IPS-18c (cell line): ENCODE measurements around the gene CLDN10.

Experiments used
- H3K4me3 ChIP-seq: 2 replicates; pipeline ENCODE4 v1.7.0; 2013; ENCODE audit warnings: low read depth, mild to moderate bottlenecking, low read length, moderate library complexity; ENCODE audit not compliant: insufficient read depth
- H3K9me3 ChIP-seq: one replicate; pipeline ENCODE4 v1.6.1; 2013; ENCODE audit warnings: mild to moderate bottlenecking, low read length, moderate library complexity; ENCODE audit not compliant: control insufficient read depth, insufficient read depth

The CLDN10 gene

GRCh38 chr13:95568131-95568530 lies 15.6 kb downstream of the CLDN10 start:
- no peak overlapping the region for H3K4me3 ChIP-seq
- no peaks in the 10 kb centered on the region for H3K9me3 ChIP-seq

GRCh38 chr13:95570016-95570415 lies 17.5 kb downstream of the CLDN10 start:
- Histone ChIP-seq H3K4me3 (no peak overlapping the region), H3K9me3 (no peaks in the 10 kb centered on the region)

GRCh38 chr13:95571941-95572340 lies 19.4 kb downstream of the CLDN10 start:
- Histone ChIP-seq H3K4me3 (no peak overlapping the region), H3K9me3 (no peaks in the 10 kb centered on the region)

GRCh38 chr13:95573221-95573620 lies 20.7 kb downstream of the CLDN10 start:
- no peaks in the 10 kb centered on the region for H3K9me3 ChIP-seq
- no peak overlapping the region for H3K4me3 ChIP-seq

- Histone ChIP-seq H3K4me3 (no peak overlapping the region), H3K9me3 (peaks cover 2% of the 10 kb centered on the region)
Measured at GRCh38 chr13:95579303-95579702, 26.8 kb downstream of the CLDN10 start.

GRCh38 chr13:95585867-95586266 lies 33.3 kb downstream of the CLDN10 start:
- H3K9me3 ChIP-seq = no peaks in the 10 kb centered on the region
- H3K4me3 ChIP-seq = no peak overlapping the region

GRCh38 chr13:95588134-95588533 lies 35.6 kb downstream of the CLDN10 start:
- no peak overlapping the region for H3K4me3 ChIP-seq

GRCh38 chr13:95588721-95589120 lies 36.2 kb downstream of the CLDN10 start:
- H3K9me3 ChIP-seq = no peaks in the 10 kb centered on the region
- no peak overlapping the region for H3K4me3 ChIP-seq

More at GRCh38 chr13:95588134-95588533, 35.6 kb downstream of the CLDN10 start:
- H3K9me3 ChIP-seq = no peaks in the 10 kb centered on the region

- no peaks in the 10 kb centered on the region for H3K9me3 ChIP-seq
- no peak overlapping the region for H3K4me3 ChIP-seq
Measured at GRCh38 chr13:95593462-95593861, 40.9 kb downstream of the CLDN10 start.

GRCh38 chr13:95596701-95597100 lies 44.2 kb downstream of the CLDN10 start:
- no peak overlapping the region for H3K4me3 ChIP-seq
- H3K9me3 ChIP-seq = no peaks in the 10 kb centered on the region

GRCh38 chr13:95601216-95601615 lies 48.7 kb downstream of the CLDN10 start:
- no peak overlapping the region for H3K4me3 ChIP-seq
- no peaks in the 10 kb centered on the region for H3K9me3 ChIP-seq

GRCh38 chr13:95601906-95602305 lies 49.4 kb downstream of the CLDN10 start:
- no peak overlapping the region for H3K4me3 ChIP-seq
- no peaks in the 10 kb centered on the region for H3K9me3 ChIP-seq

- Histone ChIP-seq H3K4me3 (no peak overlapping the region), H3K9me3 (no peaks in the 10 kb centered on the region)
Measured at GRCh38 chr13:95603887-95604555, 51.5 kb downstream of the CLDN10 start.

- no peaks in the 10 kb centered on the region for H3K9me3 ChIP-seq
- no peak overlapping the region for H3K4me3 ChIP-seq
Measured at GRCh38 chr13:95604556-95604915, 52.0 kb downstream of the CLDN10 start.

GRCh38 chr13:95605448-95606125 lies 53.1 kb downstream of the CLDN10 start:
- Histone ChIP-seq H3K9me3 (no peaks in the 10 kb centered on the region), H3K4me3 (no peak overlapping the region)

GRCh38 chr13:95607366-95607765 lies 54.8 kb downstream of the CLDN10 start:
- no peak overlapping the region for H3K4me3 ChIP-seq
- H3K9me3 ChIP-seq = no peaks in the 10 kb centered on the region

GRCh38 chr13:95608640-95609323 lies 56.3 kb downstream of the CLDN10 start:
- Histone ChIP-seq H3K4me3 (no peak overlapping the region), H3K9me3 (no peaks in the 10 kb centered on the region)

GRCh38 chr13:95614641-95615245 lies 62.2 kb downstream of the CLDN10 start:
- no peak overlapping the region for H3K4me3 ChIP-seq

More at GRCh38 chr13:95614641-95615245, 62.2 kb downstream of the CLDN10 start:
- H3K9me3 ChIP-seq = no peaks in the 10 kb centered on the region
